Measurements from ENCODE around the gene PLCL2.

Gene PLCL2

GRCh38 chr3:16848007-16848406, 36.7 kb upstream of the PLCL2 start:
- FAIRE-seq (no peak), DNase-seq (ENCODE audit: insufficient read length, low spot score) (no peak)
- TF ChIP-seq, protein P1, sequence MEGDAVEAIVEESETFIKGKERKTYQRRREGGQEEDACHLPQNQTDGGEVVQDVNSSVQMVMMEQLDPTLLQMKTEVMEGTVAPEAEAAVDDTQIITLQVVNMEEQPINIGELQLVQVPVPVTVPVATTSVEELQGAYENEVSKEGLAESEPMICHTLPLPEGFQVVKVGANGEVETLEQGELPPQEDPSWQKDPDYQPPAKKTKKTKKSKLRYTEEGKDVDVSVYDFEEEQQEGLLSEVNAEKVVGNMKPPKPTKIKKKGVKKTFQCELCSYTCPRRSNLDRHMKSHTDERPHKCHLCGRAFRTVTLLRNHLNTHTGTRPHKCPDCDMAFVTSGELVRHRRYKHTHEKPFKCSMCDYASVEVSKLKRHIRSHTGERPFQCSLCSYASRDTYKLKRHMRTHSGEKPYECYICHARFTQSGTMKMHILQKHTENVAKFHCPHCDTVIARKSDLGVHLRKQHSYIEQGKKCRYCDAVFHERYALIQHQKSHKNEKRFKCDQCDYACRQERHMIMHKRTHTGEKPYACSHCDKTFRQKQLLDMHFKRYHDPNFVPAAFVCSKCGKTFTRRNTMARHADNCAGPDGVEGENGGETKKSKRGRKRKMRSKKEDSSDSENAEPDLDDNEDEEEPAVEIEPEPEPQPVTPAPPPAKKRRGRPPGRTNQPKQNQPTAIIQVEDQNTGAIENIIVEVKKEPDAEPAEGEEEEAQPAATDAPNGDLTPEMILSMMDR (IDR thresholded peaks at IDR 0.05; ENCODE audit: insufficient read depth, missing control alignments): no peak

DNA sequence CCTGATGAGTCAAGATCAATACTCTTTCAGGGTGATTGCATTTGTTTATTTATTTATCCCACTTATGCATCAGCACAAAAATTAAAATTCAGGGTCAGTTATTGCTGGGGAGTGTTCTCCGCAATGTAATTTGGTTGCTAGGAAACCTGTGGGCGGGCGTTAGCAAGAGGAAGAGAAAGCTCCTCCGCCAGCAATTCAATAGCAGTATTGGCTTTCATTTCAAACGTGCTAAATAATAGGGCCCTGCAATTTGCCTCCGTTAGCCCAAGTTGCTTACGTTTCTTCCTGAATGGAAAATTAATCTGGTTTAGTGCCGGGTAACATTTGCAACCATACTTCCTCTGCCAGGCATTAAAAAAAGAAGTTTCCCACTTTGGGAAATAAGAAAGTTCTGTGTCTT, 35.5 kb upstream of the PLCL2 start:
- DNase-seq (ENCODE audit: insufficient read length, low spot score) (no peak), FAIRE-seq (no peak)
- TF ChIP-seq, protein P1 (IDR thresholded peaks at IDR 0.05; ENCODE audit: insufficient read depth, missing control alignments): no peak

- no peak for DNase-seq (ENCODE audit: insufficient read length, low spot score)
- TF ChIP-seq, protein P1 (IDR thresholded peaks at IDR 0.05; ENCODE audit: insufficient read depth, missing control alignments): no peak
- FAIRE-seq: no peak
These were observed 35.0 kb upstream of the PLCL2 start for GRCh38 chr3:16849795-16850194.

DNA sequence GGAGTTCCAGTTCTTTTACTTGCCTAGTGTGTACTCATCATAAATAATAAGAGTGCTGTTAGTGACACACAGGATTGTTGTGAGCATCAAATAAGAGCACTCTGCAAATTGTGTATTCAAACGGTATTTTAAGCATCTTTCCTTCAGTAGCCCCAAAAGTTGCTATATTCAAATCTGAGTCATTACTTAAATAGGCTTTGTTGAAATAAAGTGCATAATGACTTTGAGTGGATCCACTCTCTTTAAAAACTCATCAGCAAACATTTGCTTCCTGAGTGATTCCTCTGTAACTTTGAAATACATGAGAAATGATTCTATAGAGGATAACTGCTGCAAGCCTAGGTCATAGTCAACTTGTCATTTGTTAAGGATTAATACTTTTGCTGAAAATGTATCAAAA, 29.3 kb upstream of the PLCL2 start:
- peak; percentile 11 for FAIRE-seq
- no peak for DNase-seq (ENCODE audit: insufficient read length, low spot score)
- TF ChIP-seq, protein P1 (IDR thresholded peaks at IDR 0.05; ENCODE audit: insufficient read depth, missing control alignments): no peak

- TF ChIP-seq, protein P1 (IDR thresholded peaks at IDR 0.05; ENCODE audit: insufficient read depth, missing control alignments): no peak
- FAIRE-seq (peak; percentile 91), DNase-seq (ENCODE audit: insufficient read length, low spot score) (no peak)
These were observed 24.5 kb upstream of the PLCL2 start for GRCh38 chr3:16860234-16860633.

GRCh38 chr3:16861432-16861831, 23.3 kb upstream of the PLCL2 start:
- TF ChIP-seq, protein P1 (IDR thresholded peaks at IDR 0.05; ENCODE audit: insufficient read depth, missing control alignments): no peak

DNA sequence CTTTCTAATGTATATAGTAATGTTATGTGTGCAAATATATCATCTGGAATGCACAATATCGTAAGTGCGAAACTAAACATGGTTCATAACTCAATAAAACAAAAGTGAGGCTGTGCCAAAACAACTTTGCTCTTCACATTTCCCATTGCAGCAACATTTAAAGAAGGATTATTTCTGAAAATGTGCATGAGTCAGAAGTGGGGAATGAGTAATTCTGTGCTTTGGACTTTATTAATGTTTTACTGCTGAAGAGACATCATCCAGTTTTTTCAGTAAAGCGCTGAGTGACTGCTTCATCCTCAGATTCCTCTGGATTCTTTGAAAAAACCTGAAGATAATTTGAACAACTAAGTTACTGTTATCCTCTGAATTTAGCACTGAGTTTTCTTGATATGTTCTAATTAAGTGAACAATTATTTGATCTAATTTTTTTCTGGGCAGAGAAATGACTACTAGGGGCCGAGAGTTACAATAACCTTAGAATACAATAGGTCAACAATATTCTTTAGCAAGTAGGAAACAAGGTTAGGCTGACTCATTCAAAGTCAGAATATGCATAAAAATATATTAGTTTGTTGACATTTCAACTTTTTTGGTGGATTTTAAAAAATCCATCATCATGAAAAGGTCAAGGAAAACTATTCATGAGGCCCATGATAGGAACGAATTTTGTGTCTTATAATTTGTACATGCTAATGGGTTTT, 20.0 kb upstream of the PLCL2 start:
- FAIRE-seq (no peak), DNase-seq (ENCODE audit: insufficient read length, low spot score) (no peak)
- TF ChIP-seq, protein P1 (IDR thresholded peaks at IDR 0.05; ENCODE audit: insufficient read depth, missing control alignments): no peak

More at GRCh38 chr3:16861432-16861831, 23.3 kb upstream of the PLCL2 start:
- DNase-seq (ENCODE audit: insufficient read length, low spot score): no peak
- FAIRE-seq: no peak

Measured in D721Med (cell line).